ENCODE data around the gene GHRH. TPM values are rescaled to one million over a fixed set of nuclear protein-coding genes. Genes with fewer than 3 reads are reported as not detected.

The GHRH gene
- total RNA-seq, 2 donors from 2014 or later = not detected

DNA sequence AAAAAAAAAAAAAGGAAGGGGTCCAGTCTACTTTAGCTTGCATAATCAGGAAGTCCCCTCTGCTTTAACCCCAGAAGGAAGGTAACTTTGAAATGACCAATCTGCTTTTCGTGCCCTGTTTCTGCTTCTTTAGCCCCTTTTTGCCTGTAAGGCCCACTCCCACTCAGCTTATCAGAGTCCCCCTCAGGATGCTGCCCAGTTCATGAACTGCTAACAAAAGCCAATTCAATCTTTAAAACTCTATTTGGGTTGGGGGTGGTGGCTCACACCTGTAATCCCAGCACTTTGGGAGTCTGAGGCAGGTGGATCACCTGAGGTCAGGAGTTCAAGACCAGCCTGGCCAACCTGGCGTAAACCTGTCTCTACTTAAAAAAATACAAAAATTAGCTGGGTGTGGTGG, 12.3 kb downstream of the GHRH start:
- Mint-ChIP-seq H3K4me3 (no peak overlapping the region), H3K27me3 (ENCODE audit: low read depth) (no peaks in the 10 kb centered on the region), H3K9me3 (no peaks in the 10 kb centered on the region), H3K27ac (no peak overlapping the region), H3K36me3 (ENCODE audit: insufficient read depth in 2 of 2) (no peaks in the 10 kb centered on the region), H3K4me1 (ENCODE audit: low read depth) (no peaks in the 10 kb centered on the region)
- ATAC-seq (replicated peaks in 1 of 2) (no peak), DNase-seq (no peak)

GRCh38 chr20:37247547-37247946, 14.1 kb downstream of the GHRH start:
- no peak for ATAC-seq (replicated peaks in 1 of 2)
- Mint-ChIP-seq H3K27ac (no peak overlapping the region), H3K4me1 (ENCODE audit: low read depth) (no peaks in the 10 kb centered on the region), H3K36me3 (ENCODE audit: insufficient read depth in 2 of 2) (peaks cover 0 to 3% of the 10 kb centered on the region in 2 donors), H3K9me3 (no peaks in the 10 kb centered on the region), H3K27me3 (ENCODE audit: low read depth) (no peaks in the 10 kb centered on the region), H3K4me3 (no peak overlapping the region)
- no peak for DNase-seq

- DNase-seq = no peak
- Mint-ChIP-seq H3K4me1 (ENCODE audit: low read depth) (no peaks in the 10 kb centered on the region), H3K4me3 (no peak overlapping the region), H3K36me3 (ENCODE audit: insufficient read depth in 2 of 2) (peaks cover 0 to 5% of the 10 kb centered on the region in 2 donors), H3K9me3 (no peaks in the 10 kb centered on the region), H3K27ac (no peak overlapping the region), H3K27me3 (ENCODE audit: low read depth) (no peaks in the 10 kb centered on the region)
- ATAC-seq (replicated peaks in 1 of 2) = no peak
Observed at GRCh38 chr20:37246736-37247135, 14.9 kb downstream of the GHRH start.

DNA sequence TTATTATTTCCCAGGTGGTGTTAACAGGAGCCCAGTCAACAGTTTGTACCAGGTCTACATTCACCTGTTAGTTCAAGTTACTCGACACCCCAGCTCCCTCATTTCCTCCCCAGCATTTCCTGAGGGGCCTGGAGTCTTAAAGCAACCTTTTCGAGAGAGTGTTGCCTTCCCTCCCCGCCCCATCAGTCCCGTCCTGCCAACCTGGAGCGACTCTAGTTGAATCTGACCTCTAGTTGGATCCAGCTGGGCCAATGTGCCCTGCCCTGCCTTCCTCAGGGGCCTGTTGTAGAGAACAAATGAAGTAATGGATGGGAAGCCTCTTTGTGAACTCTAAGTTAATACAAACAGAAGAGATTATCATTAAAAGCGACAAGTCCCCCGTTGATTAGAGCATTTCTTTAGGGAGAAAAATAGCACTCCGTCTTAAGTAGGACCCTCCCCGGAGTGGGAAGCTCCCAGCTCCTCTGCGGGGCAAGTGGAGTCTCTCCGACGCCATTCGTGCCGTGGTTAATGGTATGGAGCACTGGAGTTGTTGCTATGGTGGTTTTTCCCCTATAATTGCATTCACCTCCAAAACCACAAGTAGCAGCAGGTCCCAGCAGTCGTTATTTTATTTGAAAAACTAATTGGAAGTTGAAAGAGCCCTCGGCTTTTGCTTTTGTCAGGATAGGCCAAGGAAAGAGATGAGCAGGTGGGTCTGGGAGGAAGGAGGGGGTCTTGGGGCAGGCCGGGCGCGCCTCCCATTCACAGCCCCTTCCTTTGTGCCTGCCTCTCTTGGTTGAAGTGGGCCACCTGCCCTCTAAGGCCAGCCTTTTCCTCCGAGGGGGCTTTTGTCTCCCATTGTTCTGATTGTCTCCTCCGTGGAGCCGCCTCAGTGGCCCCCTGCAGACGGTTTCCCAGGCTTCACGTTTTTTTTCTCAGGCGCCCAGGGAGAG, 16.1 kb downstream of the GHRH start:
- Mint-ChIP-seq H3K4me3 (no peak overlapping the region), H3K27me3 (ENCODE audit: low read depth) (no peaks in the 10 kb centered on the region), H3K36me3 (ENCODE audit: insufficient read depth in 2 of 2) (peaks cover 3 to 14% of the 10 kb centered on the region in 2 donors), H3K9me3 (no peaks in the 10 kb centered on the region), H3K4me1 (ENCODE audit: low read depth) (no peaks in the 10 kb centered on the region), H3K27ac (no peak overlapping the region)
- DNase-seq = no peak
- no peak for ATAC-seq (replicated peaks in 1 of 2)

- no peak for DNase-seq
- H3K4me1 Mint-ChIP-seq (ENCODE audit: low read depth) = no peaks in the 10 kb centered on the region
- H3K36me3 Mint-ChIP-seq (ENCODE audit: insufficient read depth in 2 of 2) = peaks cover 3 to 14% of the 10 kb centered on the region in 2 donors
- no peak for ATAC-seq (replicated peaks in 1 of 2)
- H3K9me3 Mint-ChIP-seq = no peaks in the 10 kb centered on the region
- H3K27me3 Mint-ChIP-seq (ENCODE audit: low read depth) = no peaks in the 10 kb centered on the region
- H3K4me3 Mint-ChIP-seq = no peak overlapping the region
- H3K27ac Mint-ChIP-seq = no peak overlapping the region
Observed at GRCh38 chr20:37244572-37244957, 17.0 kb downstream of the GHRH start.

DNA sequence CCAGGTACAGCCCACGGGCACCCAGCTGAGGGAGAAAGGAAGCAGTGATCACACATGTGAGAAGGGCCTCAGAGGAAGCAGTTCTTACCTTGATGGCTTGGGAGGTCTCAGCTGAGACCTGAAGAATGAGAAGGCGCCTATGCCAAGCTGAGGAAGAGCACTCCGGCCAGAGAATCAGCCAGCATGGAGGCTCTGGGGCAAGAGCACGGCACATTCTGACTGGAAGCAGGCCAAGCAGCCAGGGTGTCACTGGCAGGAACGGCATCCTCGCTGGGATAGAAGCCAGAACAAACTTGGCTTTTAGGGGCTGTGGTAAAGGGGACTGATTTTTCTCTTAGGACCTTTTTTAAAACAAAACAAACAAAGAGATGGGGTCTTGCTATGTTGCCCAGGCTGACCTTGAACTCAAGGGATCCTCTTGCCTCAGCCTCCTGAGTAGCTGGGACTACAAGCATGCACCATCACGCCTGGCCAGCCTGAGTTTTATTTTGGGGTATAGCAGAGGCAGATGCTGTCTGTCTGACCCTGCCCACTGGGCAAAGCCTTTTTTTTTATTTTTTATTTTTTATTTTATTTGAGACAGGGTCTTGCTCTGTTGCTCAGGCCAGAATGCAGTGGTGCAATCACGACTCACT, 17.6 kb downstream of the GHRH start:
- no peaks in the 10 kb centered on the region for H3K4me1 Mint-ChIP-seq (ENCODE audit: low read depth)
- H3K9me3 Mint-ChIP-seq = no peaks in the 10 kb centered on the region
- peak overlapping the region; percentile 32 for H3K27ac Mint-ChIP-seq
- no peaks in the 10 kb centered on the region for H3K27me3 Mint-ChIP-seq (ENCODE audit: low read depth)
- H3K4me3 Mint-ChIP-seq = no peak overlapping the region
- DNase-seq = no peak
- ATAC-seq (replicated peaks in 1 of 2) = no peak
- peaks cover 3 to 14% of the 10 kb centered on the region in 2 donors for H3K36me3 Mint-ChIP-seq (ENCODE audit: insufficient read depth in 2 of 2)

- Mint-ChIP-seq H3K4me1 (ENCODE audit: low read depth) (no peaks in the 10 kb centered on the region), H3K27ac (peak overlapping the region; percentile 32), H3K27me3 (ENCODE audit: low read depth) (no peaks in the 10 kb centered on the region), H3K4me3 (no peak overlapping the region), H3K9me3 (no peaks in the 10 kb centered on the region), H3K36me3 (ENCODE audit: insufficient read depth in 2 of 2) (peaks cover 3 to 14% of the 10 kb centered on the region in 2 donors)
- DNase-seq (no peak), ATAC-seq (replicated peaks in 1 of 2) (no peak)
Observed at GRCh38 chr20:37243076-37243936, 18.3 kb downstream of the GHRH start.

- DNase-seq (no peak), ATAC-seq (replicated peaks in 1 of 2) (no peak)
- Mint-ChIP-seq H3K36me3 (ENCODE audit: insufficient read depth in 2 of 2) (peaks cover 3 to 14% of the 10 kb centered on the region in 2 donors), H3K27ac (peak overlapping the region; percentile 32), H3K27me3 (ENCODE audit: low read depth) (no peaks in the 10 kb centered on the region), H3K4me3 (no peak overlapping the region), H3K9me3 (no peaks in the 10 kb centered on the region), H3K4me1 (ENCODE audit: low read depth) (no peaks in the 10 kb centered on the region)
Observed at GRCh38 chr20:37242503-37242902, 19.1 kb downstream of the GHRH start.

DNA sequence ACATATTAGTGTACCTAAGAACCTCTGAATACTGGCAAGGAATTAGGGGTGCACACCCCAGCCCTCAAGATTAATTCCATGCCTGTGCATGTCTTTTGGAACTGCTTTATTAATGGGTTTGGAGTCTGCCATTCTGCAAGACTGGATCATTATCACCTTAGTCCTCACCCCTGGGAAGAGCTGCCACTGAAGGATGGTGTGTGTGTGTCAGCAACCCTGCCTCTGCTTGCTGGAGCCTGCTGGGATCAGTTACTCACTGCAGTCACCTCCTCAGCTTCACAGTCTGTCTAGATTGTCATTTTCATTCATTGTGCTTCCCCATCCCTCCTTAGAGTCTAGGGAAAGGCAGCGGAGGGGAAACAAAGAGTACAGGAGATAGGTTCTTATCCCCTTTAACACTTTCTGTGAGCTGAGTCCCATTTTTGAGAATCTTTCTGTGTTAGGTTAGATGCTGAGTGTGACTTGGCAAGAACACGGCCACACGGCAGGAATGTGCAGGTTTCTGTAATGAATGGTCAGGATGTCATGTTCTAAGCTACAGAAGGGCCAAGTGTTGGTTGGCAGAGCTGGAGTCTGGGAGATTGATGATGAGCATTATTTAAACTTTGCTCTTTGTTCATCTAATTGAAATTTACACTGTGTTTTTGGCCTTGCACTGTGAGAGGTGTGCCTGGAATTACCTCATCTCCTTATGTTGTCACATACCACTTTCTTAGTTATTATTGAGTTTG, 21.1 kb downstream of the GHRH start:
- Mint-ChIP-seq H3K36me3 (ENCODE audit: insufficient read depth in 2 of 2) (peaks cover 3 to 19% of the 10 kb centered on the region in 2 donors), H3K4me3 (no peak overlapping the region), H3K9me3 (no peaks in the 10 kb centered on the region)

DNA sequence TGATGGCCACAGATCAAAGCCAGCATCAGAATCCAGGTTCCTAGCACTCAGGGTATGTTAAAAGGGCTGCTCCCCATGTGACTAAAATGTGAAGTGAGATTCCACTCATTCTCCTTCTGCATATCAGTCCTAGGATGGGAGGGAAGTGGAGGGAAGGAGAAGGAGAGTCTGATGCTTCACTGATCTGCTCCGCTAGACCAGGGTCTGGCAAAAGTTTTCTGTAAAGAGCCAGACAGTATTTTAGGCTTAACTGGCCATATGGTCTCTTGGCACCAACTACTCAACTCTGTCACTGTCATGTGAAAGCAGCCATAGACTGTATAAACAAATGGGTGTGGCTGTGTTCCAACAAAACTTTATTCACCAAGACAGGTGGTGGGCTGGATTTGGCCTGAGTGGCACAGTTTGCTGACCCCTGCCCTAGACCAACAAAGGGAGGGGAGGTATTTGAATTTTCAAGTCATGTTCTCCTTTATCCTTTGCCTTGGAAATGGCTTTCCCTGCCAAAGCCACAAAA, 22.6 kb downstream of the GHRH start:
- Mint-ChIP-seq H3K4me3 (no peak overlapping the region), H3K36me3 (ENCODE audit: insufficient read depth in 2 of 2) (peaks cover 4 to 29% of the 10 kb centered on the region in 2 donors), H3K27ac (no peak overlapping the region), H3K9me3 (no peaks in the 10 kb centered on the region), H3K27me3 (ENCODE audit: low read depth) (no peaks in the 10 kb centered on the region), H3K4me1 (ENCODE audit: low read depth) (no peaks in the 10 kb centered on the region)
- DNase-seq (no peak), ATAC-seq (replicated peaks in 1 of 2) (no peak)

More for the DNA sequence above, 21.1 kb downstream of the GHRH start:
- ATAC-seq (replicated peaks in 1 of 2) (no peak), DNase-seq (no peak)
- no peaks in the 10 kb centered on the region for H3K4me1 Mint-ChIP-seq (ENCODE audit: low read depth)
- H3K27ac Mint-ChIP-seq = peak overlapping the region; percentile 40
- no peaks in the 10 kb centered on the region for H3K27me3 Mint-ChIP-seq (ENCODE audit: low read depth)

DNA sequence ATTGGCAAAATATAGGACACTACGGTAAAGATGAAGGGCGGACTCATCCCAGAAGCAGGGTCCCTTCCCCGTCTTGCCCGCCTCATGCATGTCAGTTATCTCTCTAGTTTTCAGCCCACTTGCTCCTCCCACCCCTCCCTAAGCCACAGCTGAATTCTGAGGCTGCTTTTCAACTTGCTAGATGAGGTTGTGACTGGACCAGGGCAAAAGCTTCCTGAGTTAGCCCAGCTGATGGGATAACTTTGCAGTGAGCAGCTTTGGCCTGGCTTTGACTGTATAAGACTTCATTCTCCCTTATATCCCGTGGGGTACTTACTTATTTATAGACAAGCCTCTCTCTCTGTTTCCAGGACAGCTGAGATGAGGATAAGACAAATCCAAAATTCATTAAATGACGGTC, 23.2 kb downstream of the GHRH start:
- Mint-ChIP-seq H3K4me3 (no peak overlapping the region), H3K9me3 (no peaks in the 10 kb centered on the region), H3K36me3 (ENCODE audit: insufficient read depth in 2 of 2) (peaks cover 4 to 29% of the 10 kb centered on the region in 2 donors), H3K27me3 (ENCODE audit: low read depth) (no peaks in the 10 kb centered on the region), H3K4me1 (ENCODE audit: low read depth) (no peaks in the 10 kb centered on the region), H3K27ac (no peak overlapping the region)
- no peak for DNase-seq
- ATAC-seq (replicated peaks in 1 of 2) = no peak

- ATAC-seq (replicated peaks in 1 of 2) (no peak), DNase-seq (no peak)
- H3K4me1 Mint-ChIP-seq (ENCODE audit: low read depth) = no peaks in the 10 kb centered on the region
- no peaks in the 10 kb centered on the region for H3K27me3 Mint-ChIP-seq (ENCODE audit: low read depth)
- H3K36me3 Mint-ChIP-seq (ENCODE audit: insufficient read depth in 2 of 2) = peaks cover 5 to 27% of the 10 kb centered on the region in 2 donors
- H3K4me3 Mint-ChIP-seq = no peak overlapping the region
- H3K9me3 Mint-ChIP-seq = no peaks in the 10 kb centered on the region
- no peak overlapping the region for H3K27ac Mint-ChIP-seq
Observed at GRCh38 chr20:37237656-37238055, 24.0 kb downstream of the GHRH start.
